SK-N-SH (cell line): ENCODE measurements around the gene OR7G3. TPM values are rescaled to one million over a fixed set of nuclear protein-coding genes. Genes with fewer than 3 reads are reported as not detected.

Experiments
- CTCF ChIA-PET: fragments of 300-600, 350-600 bp; formaldehyde crosslinking; extraction: SDS; loops from one replicate; lab custom pipeline; 2021; lab: Yijun Ruan, JAX
- POLR2A ChIA-PET: fragments of 350-600 bp; sonication (Branson Sonifier 250); formaldehyde crosslinking; extraction: SDS; loops from one replicate; lab custom pipeline; 2020; ENCODE audit warnings: antibody characterized with exemption, inconsistent platforms; lab: Yijun Ruan, JAX
- DNase-seq: peaks from one replicate; pipeline ENCODE4 v3.0.0; 2012
- H2AFZ ChIP-seq: fragments of 200-600 bp; sonication (generic); 2 replicates; pipeline ENCODE4 v1.8.1; 2016; ENCODE audit warnings: antibody characterized with exemption, mild to moderate bottlenecking, low read depth
- H3F3A ChIP-seq: fragments of 200-600 bp; sonication (generic); replicated peaks from 2 replicates; pipeline ENCODE3; 2016; ENCODE audit warnings: antibody characterized with exemption, mild to moderate bottlenecking; ENCODE audit not compliant: insufficient read depth
- H3K27ac ChIP-seq, 2 experiments: fragments of 200-500 bp in 1 of 2; fragments of 200-600 bp in 1 of 2; sonication (Bioruptor generic) in 1 of 2; sonication (generic), shearing (Covaris generic) in 1 of 2; 2 replicates each; pipeline versions ENCODE4 v1.5.1 to v1.6.1; 2014 to 2016; ENCODE audit warnings: low read depth in 2 of 2, inconsistent platforms in 1 of 2, low read length in 1 of 2, mild to moderate bottlenecking in 1 of 2, mixed read lengths in 1 of 2
- H3K27me3 ChIP-seq: fragments of 200-600 bp; sonication (generic), shearing (Covaris generic); 2 replicates; pipeline ENCODE4 v1.6.1; 2016; ENCODE audit warnings: mixed run types; ENCODE audit not compliant: insufficient read depth
- H3K36me3 ChIP-seq, 2 experiments: fragments of 200-500 bp in 1 of 2; fragments of 200-600 bp in 1 of 2; sonication (Bioruptor generic) in 1 of 2; sonication (generic) in 1 of 2; replicated peaks in 1 of 2; 2 replicates each; pipeline versions ENCODE3 to v1.5.1; 2014 to 2016; ENCODE audit warnings: low read length in 1 of 2, mild to moderate bottlenecking in 1 of 2; ENCODE audit not compliant: insufficient read depth in 2 of 2, control insufficient read depth in 1 of 2
- H3K4me1 ChIP-seq, 2 experiments: fragments of 200-500 bp in 1 of 2; fragments of 200-600 bp in 1 of 2; sonication (Bioruptor generic) in 1 of 2; sonication (generic), shearing (Covaris generic) in 1 of 2; 2 replicates each; pipeline versions ENCODE4 v1.5.1 to v1.6.1; 2014 to 2016; ENCODE audit warnings: low read depth in 1 of 2, low read length in 1 of 2, mixed run types in 1 of 2; ENCODE audit not compliant: insufficient read depth in 2 of 2, control insufficient read depth in 1 of 2
- H3K4me2 ChIP-seq: fragments of 200-600 bp; sonication (generic), shearing (Covaris generic); 2 replicates; pipeline ENCODE4 v1.6.1; 2017; ENCODE audit warnings: mixed run types
- H3K4me3 ChIP-seq, 2 experiments: fragments of 200-500 bp in 1 of 2; fragments of 200-600 bp in 1 of 2; sonication (Bioruptor generic) in 1 of 2; sonication (generic), shearing (Covaris generic) in 1 of 2; 2 replicates each; pipeline versions ENCODE4 v1.5.1 to v1.8.1; 2014 to 2016; ENCODE audit warnings: low read depth in 2 of 2, inconsistent platforms in 1 of 2, low read length in 1 of 2, mild to moderate bottlenecking in 1 of 2, mixed read lengths in 1 of 2, moderate library complexity in 1 of 2
- H3K79me2 ChIP-seq: fragments of 200-600 bp; sonication (generic); 2 replicates; pipeline ENCODE4 v1.8.1; 2017; ENCODE audit warnings: mild to moderate bottlenecking; ENCODE audit not compliant: insufficient read depth
- H3K9ac ChIP-seq: fragments of 200-600 bp; sonication (generic); 2 replicates; pipeline ENCODE4 v1.6.1; 2017; ENCODE audit warnings: mixed run types
- H3K9me2 ChIP-seq: fragments of 200-600 bp; sonication (generic); 2 replicates; pipeline ENCODE4 v1.6.1; 2017; ENCODE audit warnings: mixed run types
- H3K9me3 ChIP-seq: fragments of 200-600 bp; sonication (generic); 2 replicates; pipeline ENCODE4 v1.6.1; 2017; ENCODE audit warnings: mixed run types, mild to moderate bottlenecking, moderate library complexity
- H4K20me1 ChIP-seq: fragments of 200-600 bp; sonication (generic); 2 replicates; pipeline ENCODE4 v1.6.1; 2017; ENCODE audit warnings: mild to moderate bottlenecking, mixed run types; ENCODE audit not compliant: insufficient read depth
- CTCF ChIP-seq: fragments of 200-600 bp; sonication (generic); IDR thresholded peaks from 2 replicates; pipeline ENCODE4 v1.6.1; 2017; ENCODE audit warnings: antibody characterized with exemption, mild to moderate bottlenecking, moderate library complexity
- ELF1 ChIP-seq: IDR thresholded peaks from 2 replicates; pipeline ENCODE4 v1.4.0; 2012
- GABPA ChIP-seq: IDR thresholded peaks from 2 replicates; pipeline ENCODE4 v1.4.0; 2012; ENCODE audit warnings: low read depth, mild to moderate bottlenecking
- GATA2 ChIP-seq: sonication (generic); formaldehyde crosslinking; IDR thresholded peaks from 2 replicates; pipeline ENCODE4 v1.5.0; 2020; ENCODE audit warnings: mild to moderate bottlenecking, missing genetic modification reagents
- IRF3 ChIP-seq: fragments of 150-350 bp; IDR thresholded peaks from 2 replicates; pipeline ENCODE4 v1.6.1; 2016; ENCODE audit warnings: mild to moderate bottlenecking, low read depth, low read length
- JUND ChIP-seq: IDR thresholded peaks from 2 replicates; pipeline ENCODE4 v1.4.0; 2012
- RCOR1 ChIP-seq: fragments of 150-350 bp; IDR thresholded peaks from 2 replicates; pipeline ENCODE4 v1.6.1; 2017; ENCODE audit warnings: antibody characterized with exemption, low read length
- REST ChIP-seq: IDR thresholded peaks from 2 replicates; pipeline ENCODE4 v1.6.1; 2012; ENCODE audit warnings: mild to moderate bottlenecking, low read depth, low read length, moderate library complexity
- RXRA ChIP-seq: IDR thresholded peaks from 2 replicates; pipeline ENCODE4 v1.4.0; 2012; ENCODE audit warnings: low read depth, mild to moderate bottlenecking, borderline replicate concordance
- SIN3A ChIP-seq: IDR thresholded peaks from 2 replicates; pipeline ENCODE4 v1.6.1; 2012; ENCODE audit warnings: low read depth, mild to moderate bottlenecking, low read length, moderate library complexity, borderline replicate concordance
- TAF1 ChIP-seq: IDR thresholded peaks from 2 replicates; pipeline ENCODE4 v1.6.1; 2012; ENCODE audit warnings: low read depth, mild to moderate bottlenecking, low read length, moderate library complexity, borderline replicate concordance
- TCF12 ChIP-seq: IDR thresholded peaks from 2 replicates; pipeline ENCODE4 v1.4.0; 2012
- TEAD4 ChIP-seq: IDR thresholded peaks from 2 replicates; pipeline ENCODE4 v1.4.0; 2012; ENCODE audit warnings: mild to moderate bottlenecking, borderline replicate concordance; ENCODE audit not compliant: insufficient read depth
- ZBTB33 ChIP-seq: IDR thresholded peaks from 2 replicates; pipeline ENCODE4 v1.4.0; 2012; ENCODE audit warnings: low read depth, borderline replicate concordance
- WGBS: methylation state at CpG from one replicate; pipeline ENCODE4 v1.1.6; 2017; ENCODE audit warnings: low lambda C conversion rate; 5-methylcytosine and 5-hydroxymethylcytosine counted together
- polyA plus RNA-seq, 3 experiments: library from polyadenylated mRNA; depleted of rRNA; stranded (reverse); fragments of >200 nt; gene quantifications; 2 replicates each; pipeline ENCODE4 v1.2.3, GENCODE V29; 2012
- small RNA-seq, 7 experiments: library from RNA; depleted of rRNA; stranded (forward); fragments of <200 nt; gene quantifications; one replicate each; pipeline ENCODE3, GENCODE V24; 2012

OR7G3 gene
- polyA plus RNA-seq, 1 of the 3 experiments (the other 2 are of a cell fraction): not detected

GRCh38 chr19:9076901-9077300, 49.8 kb downstream of the OR7G3 start:
- no peaks in the 10 kb centered on the region for H3K9me3 ChIP-seq
- no peak overlapping the region for H3K4me2 ChIP-seq
- no peaks in the 10 kb centered on the region for H3K9me2 ChIP-seq
- no peaks in the 10 kb centered on the region for H3K79me2 ChIP-seq
- peaks cover 10% of the 10 kb centered on the region for H3F3A ChIP-seq
- peaks cover 4% of the 10 kb centered on the region; the same call in 1 of the 2 replicates for H3K27me3 ChIP-seq
- H4K20me1 ChIP-seq: no peaks in the 10 kb centered on the region
- ChIA-PET POLR2A (no interaction called here), CTCF (interaction anchor here (1.0 kb wide), 1 partner anchor 379 kb away, joined by 3 read pairs; no protein-coding TSS in a partner anchor)
- H3K4me1 ChIP-seq: peaks cover 0 to 9% of the 10 kb centered on the region in 2 experiments; a peak in 2 of 4 replicates
- DNase-seq: no peak
- H3K27ac ChIP-seq: no peak overlapping the region
- 55% methylated on average over 7 of the region's 10 CpGs for WGBS
- no peaks in the 10 kb centered on the region for H3K36me3 ChIP-seq
- H3K9ac ChIP-seq: no peak overlapping the region
- H3K4me3 ChIP-seq: no peak overlapping the region
- TF ChIP-seq RCOR1 (no peak), TEAD4 (no peak), TCF12 (no peak), IRF3 (no peak), JUND (no peak), GABPA (no peak), TAF1 (no peak), ELF1 (no peak), ZBTB33 (no peak), SIN3A (no peak), GATA2 (CRISPR knock-in tag) (no peak), CTCF (no peak), REST (no peak), RXRA (no peak)
- no peak overlapping the region for H2AFZ ChIP-seq

Small RNA genes lying within 50 kb of the gene (small RNA-seq; reads per million reads assigned to genes)
- gene OR1M4P: 0 reads per million in 7 experiments

Other genes with a start within 250 kb of the OR7G3 start
- gene MUC16, start 116.5 kb downstream of the OR7G3 start, polyA plus RNA-seq (2012; rRNA removed): not detected in 2 replicates
- not detected in 2 replicates for gene OR1M1, start 39.9 kb downstream of the OR7G3 start, polyA plus RNA-seq (2012; rRNA removed)
- gene OR7G2, start 19.5 kb downstream of the OR7G3 start, polyA plus RNA-seq (2012; rRNA removed): not detected in 2 replicates
- gene OR7G1, start 11.2 kb downstream of the OR7G3 start, polyA plus RNA-seq (2012; rRNA removed): not detected in 2 replicates
- 13.2 and 16.0 TPM in 2 replicates for gene ZNF317, start 13.4 kb upstream of the OR7G3 start, polyA plus RNA-seq (2012; rRNA removed)
- not detected in 2 replicates for gene OR7D2, start 52.0 kb upstream of the OR7G3 start, polyA plus RNA-seq (2012; rRNA removed)
- not detected in 2 replicates for gene OR7D4, start 92.6 kb upstream of the OR7G3 start, polyA plus RNA-seq (2012; rRNA removed)
- not detected in 2 replicates for gene OR7E24, start 124.0 kb upstream of the OR7G3 start, polyA plus RNA-seq (2012; rRNA removed)
- gene ZNF699, start 182.9 kb upstream of the OR7G3 start, polyA plus RNA-seq (2012; rRNA removed): 0.97 and 1.2 TPM in 2 replicates
- gene ZNF559, start 197.2 kb upstream of the OR7G3 start, polyA plus RNA-seq (2012; rRNA removed): 10.4 and 15.2 TPM in 2 replicates
- gene ZNF177, start 236.1 kb upstream of the OR7G3 start, polyA plus RNA-seq (2012; rRNA removed): 2.6 and 3.6 TPM in 2 replicates